ENCODE data around the gene CNOT11.
"Not testable (repeated sequence)": the region's sequence is repeated elsewhere in the genome, so short reads cannot be mapped to it uniquely, and the experiment has no call there.

The CNOT11 gene

DNA sequence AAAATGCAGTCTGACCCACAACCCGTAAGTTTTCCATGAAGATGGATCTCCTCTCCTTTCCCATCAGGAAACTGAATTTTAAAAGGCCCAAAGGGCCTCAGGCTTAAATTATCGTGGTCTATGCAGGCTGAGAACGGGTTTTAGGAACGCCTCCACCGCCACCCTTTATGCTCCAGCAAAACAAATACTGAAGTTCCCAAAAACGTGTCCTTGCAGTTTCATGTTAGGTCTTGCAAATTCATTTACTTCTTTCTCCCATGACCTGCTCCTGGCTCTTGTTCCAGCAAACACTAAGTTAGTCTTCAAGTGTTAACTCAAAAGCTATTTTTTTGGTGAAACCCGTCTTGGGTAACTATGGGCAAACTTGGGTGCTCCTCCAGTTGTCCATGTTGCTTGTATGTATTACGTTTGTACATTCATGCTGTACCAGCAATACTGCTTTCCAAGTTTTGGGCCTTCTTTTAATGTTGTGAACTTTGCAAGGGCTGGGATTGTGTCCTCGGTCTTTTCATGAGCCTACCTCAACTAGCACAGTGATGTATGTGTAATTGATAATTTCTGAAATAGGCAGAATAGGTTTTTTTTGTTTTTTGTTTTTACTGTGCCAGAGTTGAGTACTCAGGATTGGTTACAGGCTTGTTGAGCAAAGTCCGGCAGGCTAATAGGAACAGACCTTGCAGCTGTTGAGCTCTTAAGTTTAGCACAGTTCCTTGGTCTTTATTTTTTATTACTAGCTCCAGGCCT, 57.6 kb downstream of the CNOT11 start:
- no peak for DNase-seq (ENCODE audit: low read depth)

DNA sequence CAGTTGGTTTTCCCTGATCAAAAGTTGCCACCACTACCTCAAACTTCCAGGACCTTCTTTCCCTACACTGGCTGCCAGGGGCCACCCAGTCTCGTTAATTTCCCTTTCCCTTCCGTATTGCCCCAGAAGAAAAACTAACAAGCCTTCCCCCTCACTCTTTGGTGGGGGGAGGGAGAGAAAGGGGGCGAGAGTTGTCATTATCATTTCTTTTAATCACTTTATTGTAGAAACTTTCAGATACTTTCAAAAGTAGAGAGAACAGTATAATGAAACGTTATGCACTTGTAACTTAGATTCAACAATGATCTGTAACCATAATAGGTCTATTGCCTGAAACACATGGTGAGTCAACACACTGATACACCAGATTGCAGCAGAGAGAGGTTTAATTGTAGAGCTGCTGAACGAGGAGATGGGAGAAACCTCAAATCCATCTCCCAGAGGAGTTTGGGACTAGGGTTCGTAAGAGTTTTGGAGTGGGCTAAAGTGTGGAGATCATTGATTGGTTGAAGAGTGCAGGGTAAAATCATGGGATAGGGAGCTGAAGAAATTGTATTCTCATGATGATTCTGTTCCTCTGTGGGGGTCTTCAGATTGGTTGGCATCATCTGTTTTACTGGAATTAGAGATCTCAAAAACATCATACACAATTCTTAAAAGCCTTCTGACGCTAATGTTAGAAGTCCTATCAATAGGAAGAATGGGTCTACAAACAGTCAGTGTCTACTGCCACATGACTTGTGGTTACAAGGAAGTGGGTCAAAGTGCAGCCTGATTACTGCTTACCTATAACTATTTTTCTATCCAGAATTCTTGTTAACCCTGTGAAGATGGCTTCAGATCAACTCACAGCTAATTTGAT, 58.4 kb downstream of the CNOT11 start:
- no peak for DNase-seq (ENCODE audit: low read depth)

DNA sequence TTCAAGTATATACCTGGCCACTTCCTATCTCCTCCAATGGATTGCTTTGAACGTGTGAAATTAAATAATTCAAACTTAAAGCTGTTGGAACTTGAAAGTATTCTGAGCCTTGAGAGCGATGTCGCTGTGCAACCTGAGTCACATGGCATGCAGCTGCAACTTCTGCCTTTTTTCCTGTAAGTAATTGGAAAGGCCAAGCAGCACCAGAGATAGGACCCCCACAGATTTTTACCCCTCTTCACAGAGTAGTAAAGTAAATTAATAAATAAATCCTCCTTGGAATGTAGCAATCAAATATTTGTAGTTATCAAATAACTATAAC, 59.0 kb downstream of the CNOT11 start:
- no peak for DNase-seq (ENCODE audit: low read depth)

DNA sequence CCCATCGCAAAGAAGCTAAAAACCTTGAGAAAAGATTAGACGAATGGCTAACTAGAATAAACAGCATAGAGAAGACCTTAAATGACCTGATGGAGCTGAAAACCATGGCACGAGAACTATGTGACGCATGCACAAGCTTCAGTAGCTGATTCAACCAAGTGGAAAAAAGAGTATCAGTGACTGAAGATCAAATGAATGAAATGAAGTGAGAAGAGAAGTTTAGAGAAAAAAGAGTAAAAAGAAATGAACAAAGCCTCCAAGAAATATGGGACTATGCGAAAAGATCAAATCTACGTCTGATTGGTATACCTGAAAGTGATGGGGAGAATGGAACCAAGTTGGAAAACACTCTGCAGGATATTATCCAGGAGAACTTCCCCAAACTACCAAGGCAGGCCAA, 63.9 kb downstream of the CNOT11 start:
- not testable (repeated sequence) for DNase-seq (ENCODE audit: low read depth)

Data from EH (cell line).